ENCODE data around the gene TMEM74B.

DNA sequence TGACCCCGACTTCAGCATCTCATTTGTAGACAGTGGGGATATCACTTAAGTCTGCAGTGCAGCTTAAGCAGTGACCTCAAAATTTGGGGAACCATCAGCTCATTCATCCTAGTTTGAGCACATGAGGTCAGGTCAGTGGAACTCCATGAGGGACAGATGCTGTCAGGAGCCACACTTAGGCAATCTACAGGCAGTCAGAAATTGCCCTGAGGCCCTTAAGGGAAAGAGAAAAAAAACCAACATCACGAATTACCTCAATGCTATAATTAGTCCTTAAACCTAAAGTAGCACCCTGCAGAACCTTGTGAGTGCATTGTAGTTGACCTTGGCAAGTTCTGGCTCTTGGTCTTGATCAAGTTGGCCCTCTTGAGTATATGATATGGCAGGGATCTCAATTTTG lies 21.1 kb downstream of the TMEM74B start:
- TF ChIP-seq, protein P1, sequence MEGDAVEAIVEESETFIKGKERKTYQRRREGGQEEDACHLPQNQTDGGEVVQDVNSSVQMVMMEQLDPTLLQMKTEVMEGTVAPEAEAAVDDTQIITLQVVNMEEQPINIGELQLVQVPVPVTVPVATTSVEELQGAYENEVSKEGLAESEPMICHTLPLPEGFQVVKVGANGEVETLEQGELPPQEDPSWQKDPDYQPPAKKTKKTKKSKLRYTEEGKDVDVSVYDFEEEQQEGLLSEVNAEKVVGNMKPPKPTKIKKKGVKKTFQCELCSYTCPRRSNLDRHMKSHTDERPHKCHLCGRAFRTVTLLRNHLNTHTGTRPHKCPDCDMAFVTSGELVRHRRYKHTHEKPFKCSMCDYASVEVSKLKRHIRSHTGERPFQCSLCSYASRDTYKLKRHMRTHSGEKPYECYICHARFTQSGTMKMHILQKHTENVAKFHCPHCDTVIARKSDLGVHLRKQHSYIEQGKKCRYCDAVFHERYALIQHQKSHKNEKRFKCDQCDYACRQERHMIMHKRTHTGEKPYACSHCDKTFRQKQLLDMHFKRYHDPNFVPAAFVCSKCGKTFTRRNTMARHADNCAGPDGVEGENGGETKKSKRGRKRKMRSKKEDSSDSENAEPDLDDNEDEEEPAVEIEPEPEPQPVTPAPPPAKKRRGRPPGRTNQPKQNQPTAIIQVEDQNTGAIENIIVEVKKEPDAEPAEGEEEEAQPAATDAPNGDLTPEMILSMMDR (IDR thresholded peaks at IDR 0.05): no peak
- no peak for TF ChIP-seq EZH2 (IDR thresholded peaks at IDR 0.05; ENCODE audit: borderline replicate concordance, insufficient read depth, low read depth, low read length, poor library complexity, severe bottlenecking)
